Measurements from ENCODE around the gene HS3ST1.
"Not testable (repeated sequence)": the region's sequence is repeated elsewhere in the genome, so short reads cannot be mapped to it uniquely, and the experiment has no call there.

The HS3ST1 gene

GRCh38 chr4:11397819-11398610, 30.7 kb downstream of the HS3ST1 start:
- DNase-seq, result no peak

GRCh38 chr4:11397146-11397545, 31.5 kb downstream of the HS3ST1 start:
- no peak for DNase-seq

- no peak for DNase-seq
These were observed 35.1 kb downstream of the HS3ST1 start for GRCh38 chr4:11393551-11393950.

- DNase-seq, result not testable (repeated sequence)
These were observed 44.6 kb downstream of the HS3ST1 start for GRCh38 chr4:11384072-11384471.

GRCh38 chr4:11376571-11376970, 52.1 kb downstream of the HS3ST1 start:
- no peak for DNase-seq

- no peak for DNase-seq
These were observed 52.5 kb downstream of the HS3ST1 start for GRCh38 chr4:11376146-11376545.

GRCh38 chr4:11368701-11369115, 60.0 kb downstream of the HS3ST1 start:
- peak; percentile 27 for DNase-seq

GRCh38 chr4:11367371-11367770, 61.3 kb downstream of the HS3ST1 start:
- DNase-seq, result peak; percentile 51

GRCh38 chr4:11366859-11367258, 61.8 kb downstream of the HS3ST1 start:
- DNase-seq, result no peak

- no peak for DNase-seq
These were observed 63.7 kb downstream of the HS3ST1 start for GRCh38 chr4:11365039-11365438.

GRCh38 chr4:11359591-11359990, 69.1 kb downstream of the HS3ST1 start:
- DNase-seq, result no peak

GRCh38 chr4:11355226-11355625, 73.5 kb downstream of the HS3ST1 start:
- DNase-seq, result no peak

- DNase-seq, result no peak
These were observed 74.2 kb downstream of the HS3ST1 start for GRCh38 chr4:11354531-11354930.

GRCh38 chr4:11348449-11349088, 80.1 kb downstream of the HS3ST1 start:
- DNase-seq, result no peak

GRCh38 chr4:11344916-11345315, 83.8 kb downstream of the HS3ST1 start:
- no peak for DNase-seq

- no peak for DNase-seq
These were observed 85.2 kb downstream of the HS3ST1 start for GRCh38 chr4:11343536-11343935.
